ENCODE measurements around the gene MCM7. TPM values are rescaled to one million over a fixed set of nuclear protein-coding genes. Genes with fewer than 3 reads are reported as not detected.

The MCM7 gene
- total RNA-seq, 1 experiment from 2014 or later, result 183 TPM

DNA sequence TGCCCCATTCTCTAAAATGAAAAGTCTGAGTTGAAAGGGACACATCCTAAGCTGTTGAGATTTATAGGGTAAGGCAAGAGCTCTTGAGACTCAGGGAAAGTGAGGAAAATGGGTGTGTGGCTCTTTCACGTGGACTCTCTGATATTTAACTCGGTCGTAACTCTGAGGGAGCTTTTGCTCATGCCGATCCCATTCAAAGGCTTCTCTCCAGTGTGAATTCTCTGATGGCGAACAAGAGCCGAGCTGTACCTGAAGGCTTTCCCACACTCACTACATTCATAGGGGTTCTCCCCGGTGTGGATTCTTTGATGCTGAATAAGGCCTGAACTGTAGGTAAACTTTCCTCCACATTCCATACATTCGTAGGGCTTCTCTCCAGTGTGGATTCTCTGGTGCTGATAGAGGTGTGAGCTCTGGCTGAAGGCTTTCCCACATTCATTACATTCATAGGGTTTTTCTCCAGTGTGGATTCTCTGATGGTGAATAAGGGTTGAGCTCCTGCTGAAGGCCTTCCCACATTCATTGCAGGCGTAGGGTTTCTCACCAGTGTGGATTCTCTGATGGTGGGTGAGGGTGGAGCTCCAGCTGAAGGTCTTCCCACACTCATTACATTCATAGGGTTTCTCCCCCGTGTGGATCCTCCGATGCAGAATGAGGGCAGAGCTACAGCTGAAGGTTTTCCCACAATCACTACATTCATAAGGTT lies 30.0 kb downstream of the MCM7 start:
- DNase-seq (ENCODE audit: low read depth), result no peak

DNA sequence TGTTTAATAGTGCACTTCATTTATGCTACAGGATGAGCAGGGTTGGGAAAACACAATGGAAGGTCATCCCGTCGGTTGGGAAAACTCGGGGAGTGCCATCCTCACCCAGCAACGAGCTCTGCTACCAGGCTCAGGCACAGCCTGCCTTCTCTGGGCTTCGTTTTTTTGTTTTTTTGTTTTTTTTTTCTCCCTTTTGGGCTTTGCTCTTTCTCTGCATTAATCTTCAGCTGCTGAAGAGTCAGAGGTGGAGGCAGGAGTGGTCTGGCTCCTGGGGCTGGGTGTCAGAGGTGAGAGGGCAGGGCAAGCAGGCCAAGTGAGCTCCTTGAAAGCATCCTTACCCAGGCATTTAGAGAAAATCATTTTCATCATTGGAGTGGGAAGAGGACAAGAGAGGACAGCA lies 31.2 kb downstream of the MCM7 start:
- no peak for DNase-seq (ENCODE audit: low read depth)

DNA sequence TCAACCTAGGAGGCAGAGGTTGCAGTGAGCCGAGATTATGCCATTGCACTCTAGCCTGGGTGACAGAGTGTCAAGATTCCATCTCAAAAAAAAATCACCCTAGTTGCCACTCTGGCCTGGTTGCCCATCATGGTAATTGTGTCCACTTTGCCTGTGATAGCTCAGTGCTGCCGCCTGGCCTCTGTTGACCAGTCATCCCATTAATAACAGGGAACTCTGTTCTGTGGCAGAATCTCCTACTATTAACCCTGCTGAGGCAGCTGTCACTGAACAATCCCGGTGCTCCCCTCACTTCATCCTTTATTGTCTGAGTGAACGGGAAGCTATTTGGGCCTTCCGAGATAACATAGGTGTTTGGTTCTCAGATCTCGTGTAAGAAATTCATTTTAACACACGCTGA lies 34.2 kb downstream of the MCM7 start:
- no peak for DNase-seq (ENCODE audit: low read depth)

GRCh38 chr7:100065452-100066186 lies 35.6 kb downstream of the MCM7 start:
- peak; percentile 66 for DNase-seq (ENCODE audit: low read depth)

GRCh38 chr7:100064162-100064561 lies 37.0 kb downstream of the MCM7 start:
- DNase-seq (ENCODE audit: low read depth), result no peak

DNA sequence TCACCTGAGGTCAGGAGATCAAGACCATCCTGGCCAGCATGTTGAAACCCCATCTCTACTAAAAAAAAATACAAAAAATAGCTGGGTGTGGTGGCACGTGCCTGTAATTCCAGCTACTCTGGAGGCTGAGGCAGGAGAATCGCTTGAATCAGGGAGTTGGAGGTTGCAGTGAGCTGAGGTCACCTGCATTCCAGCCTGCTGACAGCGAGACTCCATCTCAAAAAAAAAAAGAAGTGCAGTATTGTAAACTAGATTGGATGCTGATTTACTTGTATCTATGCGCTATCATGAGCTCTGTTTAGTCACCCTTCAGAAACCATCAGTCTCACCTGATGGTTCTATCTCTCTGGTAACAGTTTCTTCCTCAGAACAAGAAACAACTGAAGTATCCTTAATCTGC lies 37.8 kb downstream of the MCM7 start:
- DNase-seq (ENCODE audit: low read depth), result no peak

DNA sequence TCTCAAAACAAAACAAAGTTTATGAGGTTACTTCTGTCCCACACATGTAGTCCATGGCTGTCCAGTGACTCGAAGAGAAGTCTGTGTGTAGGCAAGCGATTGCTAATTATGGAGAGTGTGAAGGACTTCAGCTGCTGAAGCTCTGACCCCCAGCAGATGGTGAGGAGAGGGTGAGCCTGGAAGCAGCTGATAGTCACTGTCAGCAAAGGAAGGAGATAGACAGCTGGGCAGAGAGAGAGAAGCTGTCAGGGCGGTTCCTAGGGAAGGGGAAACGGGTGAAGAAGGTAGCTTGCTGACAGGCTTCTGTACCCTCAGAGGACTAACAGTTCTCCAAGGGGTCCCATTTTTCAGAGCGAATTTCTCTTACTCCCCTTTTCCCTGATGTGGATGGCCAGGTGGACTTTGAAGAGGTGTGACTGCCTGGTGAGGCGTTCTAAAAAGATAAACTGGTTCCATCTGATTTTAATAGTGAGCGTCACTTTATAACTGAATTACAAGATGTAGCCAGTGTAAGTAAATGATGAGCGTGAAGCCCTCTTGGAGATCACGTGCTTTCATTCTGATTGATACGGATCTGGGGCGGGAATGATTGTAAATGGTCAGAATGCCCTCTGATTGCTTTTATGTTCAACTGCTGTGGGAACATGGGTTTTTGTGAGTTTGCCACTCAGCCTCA lies 39.5 kb downstream of the MCM7 start:
- no peak for DNase-seq (ENCODE audit: low read depth)

DNA sequence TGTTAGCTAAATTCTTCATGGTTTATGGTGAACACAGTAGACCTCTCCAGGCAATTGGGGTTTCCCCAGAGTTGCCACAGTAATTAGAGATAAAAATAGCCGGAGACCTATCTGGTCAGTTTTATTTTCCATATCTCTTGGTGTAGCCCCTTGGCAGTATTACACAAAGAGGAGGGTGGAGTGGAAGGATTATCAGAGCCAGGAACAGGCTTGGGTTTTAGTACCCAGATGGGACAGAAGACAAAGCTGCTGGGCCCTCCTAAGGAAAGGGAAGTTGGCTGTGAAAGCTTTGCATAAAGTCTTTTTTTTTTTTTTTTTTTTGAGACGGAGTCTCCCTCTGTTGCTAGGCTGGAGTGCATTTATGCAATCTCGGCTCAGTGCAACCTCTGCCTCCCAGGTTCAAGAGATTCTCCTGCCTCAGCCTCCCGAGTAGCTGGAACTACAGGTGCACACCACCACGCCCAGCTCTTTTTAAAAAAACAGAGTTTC lies 41.9 kb downstream of the MCM7 start:
- no peak for DNase-seq (ENCODE audit: low read depth)

DNA sequence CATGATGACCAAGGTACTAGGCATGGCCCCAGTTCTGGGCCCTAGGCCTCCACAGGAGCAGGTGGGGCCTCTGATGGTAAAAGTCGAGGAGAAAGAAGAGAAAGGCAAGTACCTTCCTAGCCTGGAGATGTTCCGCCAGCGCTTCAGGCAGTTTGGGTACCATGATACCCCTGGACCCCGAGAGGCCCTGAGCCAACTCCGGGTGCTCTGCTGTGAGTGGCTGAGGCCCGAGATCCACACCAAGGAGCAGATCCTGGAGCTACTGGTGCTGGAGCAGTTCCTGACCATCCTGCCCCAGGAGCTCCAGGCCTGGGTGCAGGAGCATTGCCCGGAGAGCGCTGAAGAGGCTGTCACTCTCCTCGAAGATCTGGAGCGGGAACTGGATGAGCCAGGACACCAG lies 44.2 kb downstream of the MCM7 start:
- no peak for DNase-seq (ENCODE audit: low read depth)

- peak; percentile 65 for DNase-seq (ENCODE audit: low read depth)
Observed at GRCh38 chr7:100053215-100053614, 48.0 kb downstream of the MCM7 start.

DNA sequence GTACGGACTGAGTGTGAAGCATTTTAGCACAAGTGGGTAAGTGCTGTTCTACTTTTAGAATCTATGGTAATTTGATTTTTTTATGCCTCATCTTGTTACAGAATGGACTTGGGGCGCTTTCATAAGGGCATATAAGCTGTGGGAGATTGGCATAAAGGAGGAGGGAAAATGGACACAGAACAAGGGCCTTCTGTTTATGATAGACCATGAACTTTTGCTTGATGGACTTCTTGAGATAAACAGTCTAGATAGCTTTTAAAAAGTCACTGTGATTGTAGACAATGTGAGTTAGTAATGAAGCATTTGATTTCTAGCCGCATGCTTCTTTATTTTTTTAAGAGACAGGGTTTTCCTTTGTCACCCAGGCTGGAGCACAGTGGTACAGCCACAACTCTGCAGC lies 49.6 kb downstream of the MCM7 start:
- DNase-seq (ENCODE audit: low read depth), result no peak

GRCh38 chr7:100049441-100050291 lies 51.5 kb downstream of the MCM7 start, which contains the start of gene ZSCAN21:
Gene ZSCAN21 (plus strand): TSS chr7:100049774. CDS start chr7:100057007, 7,233 bp downstream.
- peak; percentile 80 for DNase-seq (ENCODE audit: low read depth)

DNA sequence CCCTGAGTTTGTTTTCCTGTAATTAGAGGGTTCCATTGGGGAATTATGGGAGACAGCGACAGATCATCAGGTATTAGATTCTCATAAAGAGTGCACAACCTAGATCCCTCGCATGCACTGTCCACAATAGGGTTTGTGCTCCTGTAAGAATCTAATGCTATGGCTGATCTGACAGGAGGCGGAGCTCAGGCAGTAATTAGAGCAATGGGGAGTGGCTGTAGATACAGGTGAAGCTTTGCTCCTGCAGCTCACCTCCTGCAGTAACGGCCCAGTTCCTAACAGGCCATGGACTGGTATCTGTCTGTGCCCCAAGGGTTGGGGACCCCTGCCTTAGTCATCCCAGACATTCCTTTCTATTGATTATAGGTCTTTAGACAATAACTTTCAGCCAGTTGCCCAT lies 52.5 kb downstream of the MCM7 start:
- no peak for DNase-seq (ENCODE audit: low read depth)

GRCh38 chr7:100044718-100045117 lies 56.5 kb downstream of the MCM7 start:
- no peak for DNase-seq (ENCODE audit: low read depth)

Other genes with a start within 250 kb of the MCM7 start
- gene OR2AE1, start 224.4 kb downstream of the MCM7 start, total RNA-seq (2014; rRNA removed; shearing (Covaris generic)), result not detected in 2 replicates
- gene TRIM4, start 181.9 kb downstream of the MCM7 start, total RNA-seq (2014; rRNA removed; shearing (Covaris generic)), result 10.3 and 17.8 TPM in 2 replicates
- not detected in 2 replicates for gene GJC3, start 171.8 kb downstream of the MCM7 start, total RNA-seq (2014; rRNA removed; shearing (Covaris generic))
- gene AZGP1, start 125.4 kb downstream of the MCM7 start, total RNA-seq (2014; rRNA removed; shearing (Covaris generic)), result 0.62 TPM in 1 of 2 replicates, not detected in the other
- 9.4 and 15.9 TPM in 2 replicates for gene ZKSCAN1, start 85.8 kb downstream of the MCM7 start, total RNA-seq (2014; rRNA removed; shearing (Covaris generic))
- 7.4 TPM in 2 replicates for gene ZSCAN21, start 51.6 kb downstream of the MCM7 start, total RNA-seq (2014; rRNA removed; shearing (Covaris generic))
- gene ZNF3, start 19.7 kb downstream of the MCM7 start, total RNA-seq (2014; rRNA removed; shearing (Covaris generic)), result 23.6 and 25.4 TPM in 2 replicates
- 98.4 and 109 TPM in 2 replicates for gene COPS6, start 12.4 kb downstream of the MCM7 start, total RNA-seq (2014; rRNA removed; shearing (Covaris generic))
- gene AP4M1, start 246 bp upstream of the MCM7 start, total RNA-seq (2014; rRNA removed; shearing (Covaris generic)), result 21.7 and 23.3 TPM in 2 replicates
- gene TAF6, start 18.0 kb upstream of the MCM7 start, total RNA-seq (2014; rRNA removed; shearing (Covaris generic)), result 60.7 and 93.2 TPM in 2 replicates
- gene CNPY4, start 18.2 kb upstream of the MCM7 start, total RNA-seq (2014; rRNA removed; shearing (Covaris generic)), result 24.1 and 33.6 TPM in 2 replicates
- 4.6 and 4.8 TPM in 2 replicates for gene MBLAC1, start 25.6 kb upstream of the MCM7 start, total RNA-seq (2014; rRNA removed; shearing (Covaris generic))
- 145 and 157 TPM in 2 replicates for gene LAMTOR4, start 47.5 kb upstream of the MCM7 start, total RNA-seq (2014; rRNA removed; shearing (Covaris generic))
- gene TRAPPC14, start 57.3 kb upstream of the MCM7 start, total RNA-seq (2014; rRNA removed; shearing (Covaris generic)), result 6.4 and 10.5 TPM in 2 replicates
- 1.9 and 3.9 TPM in 2 replicates for gene GAL3ST4, start 67.2 kb upstream of the MCM7 start, total RNA-seq (2014; rRNA removed; shearing (Covaris generic))
- gene GPC2, start 76.0 kb upstream of the MCM7 start, total RNA-seq (2014; rRNA removed; shearing (Covaris generic)), result 2.8 and 4.2 TPM in 2 replicates
- 8.3 and 10.5 TPM in 2 replicates for gene STAG3, start 76.5 kb upstream of the MCM7 start, total RNA-seq (2014; rRNA removed; shearing (Covaris generic))
- gene PVRIG, start 118.6 kb upstream of the MCM7 start, total RNA-seq (2014; rRNA removed; shearing (Covaris generic)), result not detected in 2 replicates
- not detected in 2 replicates for gene SPDYE3, start 206.3 kb upstream of the MCM7 start, total RNA-seq (2014; rRNA removed; shearing (Covaris generic))

Data from M059J (cell line).